ENCODE measurements around the gene LTB4R2. TPM values are rescaled to one million over a fixed set of nuclear protein-coding genes. Genes with fewer than 3 reads are reported as not detected.
"Not testable (repeated sequence)": the region's sequence is repeated elsewhere in the genome, so short reads cannot be mapped to it uniquely, and the experiment has no call there.

The LTB4R2 gene
- total RNA-seq, 1 experiment from 2014 or later: 6.9 TPM

- DNase-seq (ENCODE audit: low read depth): no peak
Observed at GRCh38 chr14:24339284-24340151, 29.6 kb downstream of the LTB4R2 start, which contains the start of gene RIPK3. Gene RIPK3, minus strand, starts transcription at chr14:24339991. Its CDS starts 165 bp downstream, at chr14:24339826.

GRCh38 chr14:24340606-24341005, 30.7 kb downstream of the LTB4R2 start:
- DNase-seq (ENCODE audit: low read depth): no peak

GRCh38 chr14:24342889-24343288, 32.9 kb downstream of the LTB4R2 start:
- no peak for DNase-seq (ENCODE audit: low read depth)

GRCh38 chr14:24343795-24344660, 34.1 kb downstream of the LTB4R2 start:
- DNase-seq (ENCODE audit: low read depth): no peak

- DNase-seq (ENCODE audit: low read depth): no peak
Observed at GRCh38 chr14:24347134-24347533, 37.2 kb downstream of the LTB4R2 start.

- DNase-seq (ENCODE audit: low read depth): no peak
Observed at GRCh38 chr14:24348186-24348585, 38.2 kb downstream of the LTB4R2 start.

GRCh38 chr14:24349742-24350141, 39.8 kb downstream of the LTB4R2 start:
- DNase-seq (ENCODE audit: low read depth): no peak

GRCh38 chr14:24351517-24351916, 41.6 kb downstream of the LTB4R2 start:
- no peak for DNase-seq (ENCODE audit: low read depth)

GRCh38 chr14:24353559-24354481, 43.9 kb downstream of the LTB4R2 start:
- no peak for DNase-seq (ENCODE audit: low read depth)

- not testable (repeated sequence) for DNase-seq (ENCODE audit: low read depth)
Observed at GRCh38 chr14:24354482-24354825, 44.5 kb downstream of the LTB4R2 start.

- no peak for DNase-seq (ENCODE audit: low read depth)
Observed at GRCh38 chr14:24355009-24355408, 45.1 kb downstream of the LTB4R2 start.

- no peak for DNase-seq (ENCODE audit: low read depth)
Observed at GRCh38 chr14:24356208-24356607, 46.3 kb downstream of the LTB4R2 start.

- DNase-seq (ENCODE audit: low read depth): no peak
Observed at GRCh38 chr14:24360281-24360680, 50.3 kb downstream of the LTB4R2 start.

- DNase-seq (ENCODE audit: low read depth): no peak
Observed at GRCh38 chr14:24361326-24361725, 51.4 kb downstream of the LTB4R2 start.

Other genes starting within 250 kb of the LTB4R2 start
- gene CPNE6, start 238.6 kb upstream of the LTB4R2 start, total RNA-seq (2014; rRNA removed; shearing (Covaris generic)): not detected in 2 replicates
- gene PCK2, start 215.8 kb upstream of the LTB4R2 start, total RNA-seq (2014; rRNA removed; shearing (Covaris generic)): 6.6 and 12.6 TPM in 2 replicates
- 68.9 and 75.2 TPM in 2 replicates for gene DCAF11, start 195.4 kb upstream of the LTB4R2 start, total RNA-seq (2014; rRNA removed; shearing (Covaris generic))
- gene NRL, start 195.2 kb upstream of the LTB4R2 start, total RNA-seq (2014; rRNA removed; shearing (Covaris generic)): 3.1 and 5.9 TPM in 2 replicates
- 2.7 TPM in 1 of 2 replicates, not detected in the other for gene FITM1, start 179.5 kb upstream of the LTB4R2 start, total RNA-seq (2014; rRNA removed; shearing (Covaris generic))
- 191 and 208 TPM in 2 replicates for gene PSME1, start 173.9 kb upstream of the LTB4R2 start, total RNA-seq (2014; rRNA removed; shearing (Covaris generic))
- 25.4 and 46.5 TPM in 2 replicates for gene EMC9, start 168.5 kb upstream of the LTB4R2 start, total RNA-seq (2014; rRNA removed; shearing (Covaris generic))
- gene PSME2, start 163.5 kb upstream of the LTB4R2 start, total RNA-seq (2014; rRNA removed; shearing (Covaris generic)): 241 and 245 TPM in 2 replicates
- 49.7 and 68.1 TPM in 2 replicates for gene RNF31, start 162.6 kb upstream of the LTB4R2 start, total RNA-seq (2014; rRNA removed; shearing (Covaris generic))
- 7.9 and 25.5 TPM in 2 replicates for gene IRF9, start 148.9 kb upstream of the LTB4R2 start, total RNA-seq (2014; rRNA removed; shearing (Covaris generic))
- not detected in 2 replicates for gene REC8, start 138.1 kb upstream of the LTB4R2 start, total RNA-seq (2014; rRNA removed; shearing (Covaris generic))
- gene IPO4, start 121.3 kb upstream of the LTB4R2 start, total RNA-seq (2014; rRNA removed; shearing (Covaris generic)): 165 and 275 TPM in 2 replicates
- 91.9 and 98.7 TPM in 2 replicates for gene TM9SF1, start 114.7 kb upstream of the LTB4R2 start, total RNA-seq (2014; rRNA removed; shearing (Covaris generic))
- gene TSSK4, start 104.4 kb upstream of the LTB4R2 start, total RNA-seq (2014; rRNA removed; shearing (Covaris generic)): not detected in 2 replicates
- 60.1 and 89.8 TPM in 2 replicates for gene CHMP4A, start 96.7 kb upstream of the LTB4R2 start, total RNA-seq (2014; rRNA removed; shearing (Covaris generic))
- 12.7 and 18.9 TPM in 2 replicates for gene MDP1, start 94.1 kb upstream of the LTB4R2 start, total RNA-seq (2014; rRNA removed; shearing (Covaris generic))
- 308 and 348 TPM in 2 replicates for gene NEDD8, start 77.8 kb upstream of the LTB4R2 start, total RNA-seq (2014; rRNA removed; shearing (Covaris generic))
- gene GMPR2, start 77.2 kb upstream of the LTB4R2 start, total RNA-seq (2014; rRNA removed; shearing (Covaris generic)): 83.3 and 112 TPM in 2 replicates
- 34.6 and 48.3 TPM in 2 replicates for gene TINF2, start 67.5 kb upstream of the LTB4R2 start, total RNA-seq (2014; rRNA removed; shearing (Covaris generic))
- 0.69 and 2.6 TPM in 2 replicates for gene TGM1, start 47.0 kb upstream of the LTB4R2 start, total RNA-seq (2014; rRNA removed; shearing (Covaris generic))
- gene RABGGTA, start 38.5 kb upstream of the LTB4R2 start, total RNA-seq (2014; rRNA removed; shearing (Covaris generic)): 21.5 and 22.1 TPM in 2 replicates
- gene DHRS1, start 10.4 kb upstream of the LTB4R2 start, total RNA-seq (2014; rRNA removed; shearing (Covaris generic)): 1.7 and 4.9 TPM in 2 replicates
- 15.8 and 17.1 TPM in 2 replicates for gene NOP9, start 10.3 kb upstream of the LTB4R2 start, total RNA-seq (2014; rRNA removed; shearing (Covaris generic))
- gene CIDEB, start 2.2 kb upstream of the LTB4R2 start, total RNA-seq (2014; rRNA removed; shearing (Covaris generic)): 0.06 TPM in 1 of 2 replicates, not detected in the other
- 2.5 and 6.3 TPM in 2 replicates for gene LTB4R, start 1.4 kb downstream of the LTB4R2 start, total RNA-seq (2014; rRNA removed; shearing (Covaris generic))
- 0.17 TPM in 1 of 2 replicates, not detected in the other for gene ADCY4, start 24.9 kb downstream of the LTB4R2 start, total RNA-seq (2014; rRNA removed; shearing (Covaris generic))
- gene RIPK3, start 29.9 kb downstream of the LTB4R2 start, total RNA-seq (2014; rRNA removed; shearing (Covaris generic)): not detected in 2 replicates
- gene NFATC4, start 58.0 kb downstream of the LTB4R2 start, total RNA-seq (2014; rRNA removed; shearing (Covaris generic)): 14.5 and 28.8 TPM in 2 replicates
- 0.33 and 0.57 TPM in 2 replicates for gene NYNRIN, start 88.9 kb downstream of the LTB4R2 start, total RNA-seq (2014; rRNA removed; shearing (Covaris generic))
- not detected in 2 replicates for gene CBLN3, start 119.5 kb downstream of the LTB4R2 start, total RNA-seq (2014; rRNA removed; shearing (Covaris generic))
- 22.4 and 29.4 TPM in 2 replicates for gene KHNYN, start 119.8 kb downstream of the LTB4R2 start, total RNA-seq (2014; rRNA removed; shearing (Covaris generic))
- 9.3 and 10.0 TPM in 2 replicates for gene SDR39U1, start 132.6 kb downstream of the LTB4R2 start, total RNA-seq (2014; rRNA removed; shearing (Covaris generic))
- not detected in 2 replicates for gene CMA1, start 198.1 kb downstream of the LTB4R2 start, total RNA-seq (2014; rRNA removed; shearing (Covaris generic))